GM21576 (cell line): ENCODE data around the gene MPP1.
"Not testable (repeated sequence)": the region's sequence is repeated elsewhere in the genome, so short reads cannot be mapped to it uniquely, and the experiment has no call there.

ENCODE experiments used
- ATAC-seq: cut with Tn5 transposase; IDR thresholded peaks from one replicate; pipeline ENCODE4 v1.9.1; 2021; ENCODE audit warnings: mild to moderate bottlenecking, moderate library complexity; ENCODE audit not compliant: unreplicated experiment

MPP1 gene

DNA sequence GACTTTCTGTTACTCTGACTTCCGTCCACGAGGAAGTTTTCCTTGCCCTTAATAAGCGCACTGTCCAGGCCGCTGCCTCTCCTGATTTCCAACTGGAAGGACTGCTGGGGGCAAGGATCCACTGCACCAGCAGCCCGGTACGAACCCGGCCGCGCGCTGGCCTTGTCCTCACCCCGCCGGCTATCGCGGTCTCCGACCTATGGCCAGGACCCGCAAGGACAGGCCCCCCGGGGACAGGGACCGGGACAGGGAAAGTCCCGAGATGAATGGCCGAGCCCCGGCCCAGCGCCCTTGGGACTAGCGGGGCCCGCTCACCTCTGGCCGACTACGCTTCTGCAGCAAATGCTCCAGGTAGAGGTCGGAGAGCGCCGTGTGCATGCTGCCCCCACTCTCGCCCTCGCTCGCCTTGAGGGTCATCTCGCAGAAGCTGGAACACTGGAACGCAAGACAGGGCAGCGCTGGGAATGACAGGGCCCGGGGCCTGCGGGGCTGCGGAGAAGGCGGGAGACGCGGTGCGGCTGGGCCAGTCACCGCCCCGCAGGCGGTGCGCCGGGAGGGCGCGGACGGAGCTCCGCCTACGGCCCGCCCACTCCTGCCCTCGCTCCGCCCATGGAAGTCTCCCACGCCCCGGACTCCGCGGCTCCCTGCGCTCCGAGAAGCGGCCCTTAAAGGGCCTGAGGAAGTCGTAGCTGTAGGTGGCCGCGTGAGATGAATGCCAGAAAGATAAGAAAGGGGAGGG, at the start of gene MPP1:
MPP1 (minus strand) TSS at position 529 of the 739 bp plus-strand sequence; CDS start at position 417, 112 bp downstream.
- ATAC-seq, result peak; percentile 92

- ATAC-seq, result no peak
These were observed 45.8 kb upstream of the MPP1 start for GRCh38 chrX:154850957-154851611.

- ATAC-seq, result peak; percentile 52
These were observed 35.6 kb upstream of the MPP1 start for GRCh38 chrX:154840856-154841255.

GRCh38 chrX:154836163-154836562, 30.9 kb upstream of the MPP1 start:
- no peak for ATAC-seq

GRCh38 chrX:154834562-154834961, 29.3 kb upstream of the MPP1 start, which contains the start of gene SMIM9:
Gene SMIM9, minus strand, starts transcription at chrX:154834662. Its CDS starts 3,806 bp downstream, at chrX:154830856.
- no peak for ATAC-seq

- no peak for ATAC-seq
These were observed 28.5 kb upstream of the MPP1 start for GRCh38 chrX:154833746-154834274.

DNA sequence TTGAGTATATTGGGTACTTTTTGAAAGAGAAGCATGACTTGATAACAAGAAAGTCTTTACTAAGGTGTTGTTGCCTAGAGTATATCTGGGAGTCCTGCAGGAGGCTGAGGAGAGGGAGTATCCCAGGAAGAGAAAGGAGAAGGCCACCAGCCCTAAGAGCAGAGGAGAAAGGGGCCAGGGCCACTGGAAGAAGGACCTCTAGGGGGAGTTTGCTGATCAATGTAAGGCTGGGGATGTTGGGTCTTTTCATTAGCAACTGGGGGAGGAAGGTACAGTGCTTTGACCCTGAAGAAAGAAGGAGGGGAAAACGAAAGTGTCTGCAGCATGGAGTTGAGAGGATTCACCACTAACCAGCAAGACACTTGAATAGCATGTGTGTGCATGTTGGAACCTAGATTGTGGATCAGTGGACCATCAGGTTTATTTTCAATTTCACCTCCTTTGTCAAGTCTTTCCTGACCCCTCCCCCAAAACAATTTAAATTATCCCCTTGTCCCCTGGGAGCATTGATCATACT, 24.7 kb upstream of the MPP1 start:
- no peak for ATAC-seq

GRCh38 chrX:154829134-154829533, 23.8 kb upstream of the MPP1 start:
- ATAC-seq, result no peak

DNA sequence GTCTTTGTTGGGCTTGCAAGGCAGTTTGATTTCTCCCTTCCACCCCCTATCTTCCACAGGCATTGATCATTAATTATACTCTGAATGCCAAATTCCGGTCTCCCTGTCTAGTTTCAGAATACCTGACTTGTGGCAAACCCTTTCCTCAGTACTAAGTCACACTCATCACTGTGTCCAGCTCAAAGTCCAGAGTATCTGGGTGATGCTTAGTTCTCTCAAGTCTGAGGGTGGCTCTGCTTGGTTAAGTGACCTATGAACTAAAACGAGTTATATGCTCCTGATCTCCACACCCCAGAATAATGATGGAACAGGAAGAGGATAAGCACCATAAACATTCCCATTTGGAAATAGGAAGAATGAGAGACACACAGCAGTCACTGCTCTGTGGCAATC, 22.7 kb upstream of the MPP1 start:
- ATAC-seq, result no peak

GRCh38 chrX:154827194-154828015, 22.1 kb upstream of the MPP1 start:
- ATAC-seq, result peak; percentile 90

DNA sequence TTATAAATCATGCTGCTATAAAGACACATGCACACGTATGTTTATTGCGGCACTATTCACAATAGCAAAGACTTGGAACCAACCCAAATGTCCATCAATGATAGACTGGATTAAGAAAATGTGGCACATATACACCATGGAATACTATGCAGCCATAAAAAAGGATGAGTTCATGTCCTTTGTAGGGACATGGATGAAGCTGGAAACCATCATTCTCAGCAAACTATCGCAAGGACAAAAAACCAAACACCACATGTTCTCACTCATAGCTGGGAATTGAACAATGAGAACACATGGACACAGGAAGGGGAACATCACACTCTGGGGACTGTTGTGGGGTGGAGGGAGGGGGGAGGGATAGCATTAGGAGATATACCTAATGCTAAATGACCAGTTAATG, 20.3 kb upstream of the MPP1 start:
- ATAC-seq, result not testable (repeated sequence)

DNA sequence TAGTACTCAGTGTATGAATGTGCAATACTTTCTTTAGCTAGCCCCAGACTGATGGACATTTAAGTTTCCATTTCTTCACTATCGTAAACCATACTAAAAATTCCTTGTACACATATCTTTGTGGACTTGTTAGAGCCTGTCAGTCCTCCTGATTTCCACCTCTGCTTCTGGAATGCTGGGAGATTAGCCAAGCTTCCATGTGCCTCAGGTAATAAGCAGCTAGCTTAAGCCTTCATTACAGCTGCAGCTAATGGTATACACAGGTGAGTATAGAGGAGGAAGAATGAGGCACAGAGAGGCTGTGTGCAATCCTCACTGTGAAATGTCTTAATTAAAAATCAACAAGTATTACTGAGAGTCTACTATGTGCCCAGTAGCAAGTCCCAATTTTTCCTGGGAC, 19.4 kb upstream of the MPP1 start:
- no peak for ATAC-seq

- ATAC-seq, result no peak
These were observed 16.7 kb upstream of the MPP1 start for GRCh38 chrX:154822029-154822428.

DNA sequence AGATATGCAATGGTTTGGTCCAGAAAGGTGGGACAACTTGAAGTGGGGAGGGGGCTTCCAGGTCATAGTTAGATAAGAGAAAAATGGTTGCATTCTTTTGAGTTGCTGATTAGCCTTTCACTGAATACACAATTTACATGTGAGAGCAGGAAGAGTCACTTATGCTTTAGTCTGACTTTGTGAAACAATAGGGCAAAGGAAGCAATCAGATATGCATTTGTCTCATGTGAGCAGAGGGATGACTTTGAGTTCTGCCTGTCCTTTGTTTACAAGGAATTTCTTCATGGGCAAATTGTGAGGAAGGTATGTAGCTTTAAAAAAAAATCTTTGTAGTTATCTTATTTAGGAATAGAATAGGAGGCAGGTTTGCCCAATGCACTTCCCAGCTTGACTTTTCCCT, 16.2 kb upstream of the MPP1 start:
- no peak for ATAC-seq

GRCh38 chrX:154819771-154820341, 14.6 kb upstream of the MPP1 start:
- ATAC-seq, result no peak

DNA sequence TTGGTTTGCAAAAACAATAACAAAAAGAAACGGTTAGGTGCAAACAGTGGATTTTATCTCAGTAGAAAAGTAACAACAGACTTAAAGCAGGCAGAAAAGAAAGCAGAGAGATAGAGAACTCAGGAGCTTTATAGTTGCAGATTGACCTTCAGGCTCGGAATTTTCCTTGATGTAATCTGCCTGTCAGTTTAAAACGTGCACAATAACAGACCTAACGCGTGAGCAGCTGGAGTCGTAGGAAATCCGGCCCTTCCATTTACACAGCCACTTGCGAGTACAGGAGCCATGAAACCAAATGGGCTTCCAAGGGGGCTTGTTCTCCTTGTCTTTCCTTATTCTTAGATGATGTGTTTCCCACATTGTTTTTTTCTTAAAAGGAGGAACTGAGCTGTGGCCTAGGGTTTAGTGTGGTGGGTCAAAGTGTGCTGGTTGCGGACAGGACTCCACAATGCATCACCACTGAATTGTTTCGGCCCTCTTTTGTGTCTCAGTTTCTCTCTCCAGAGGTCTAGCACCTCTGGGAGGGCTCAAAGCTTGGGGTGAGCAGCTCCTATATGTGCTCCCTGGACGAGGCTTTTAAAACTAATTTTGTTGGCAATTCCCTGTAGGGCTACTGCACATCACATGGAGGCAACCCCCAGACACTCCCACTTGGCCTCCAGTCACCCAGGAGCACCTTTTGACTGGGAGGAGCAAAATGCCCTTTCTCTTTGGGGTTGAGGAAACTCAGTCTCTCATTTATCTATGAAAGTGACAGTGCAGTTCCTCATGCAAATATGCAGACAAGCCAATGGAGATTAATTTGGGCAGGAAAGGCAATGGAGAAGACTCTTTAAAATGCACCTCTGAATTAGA, 13.9 kb upstream of the MPP1 start:
- ATAC-seq, result no peak

- not testable (repeated sequence) for ATAC-seq
These were observed 11.8 kb upstream of the MPP1 start for GRCh38 chrX:154817048-154817618.

DNA sequence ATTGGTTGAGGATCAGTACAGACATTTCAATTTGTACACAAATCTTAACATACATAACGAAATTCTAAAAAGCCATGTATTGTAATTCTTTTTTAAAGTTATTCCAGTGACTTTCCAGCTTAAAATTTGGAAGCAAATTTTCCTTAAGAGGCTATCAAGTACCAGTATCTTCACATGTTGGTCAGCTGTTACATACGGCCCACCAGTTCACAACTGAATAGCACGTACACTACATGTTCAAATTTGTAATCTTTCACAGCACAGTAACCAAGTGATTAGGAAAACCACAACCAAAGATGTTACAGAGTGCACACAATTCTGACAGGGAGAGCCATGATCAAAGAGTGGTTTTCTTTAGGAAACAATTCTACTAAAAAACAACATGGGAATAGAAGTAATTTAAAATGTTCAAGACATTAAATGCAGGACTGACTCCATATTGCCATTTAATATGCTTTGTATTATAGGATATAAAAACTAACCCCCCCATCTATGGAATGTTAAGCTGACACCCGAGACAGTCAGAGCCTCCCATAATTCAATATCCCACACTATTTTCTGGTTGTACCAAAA, 11.1 kb upstream of the MPP1 start:
- ATAC-seq, result not testable (repeated sequence)

DNA sequence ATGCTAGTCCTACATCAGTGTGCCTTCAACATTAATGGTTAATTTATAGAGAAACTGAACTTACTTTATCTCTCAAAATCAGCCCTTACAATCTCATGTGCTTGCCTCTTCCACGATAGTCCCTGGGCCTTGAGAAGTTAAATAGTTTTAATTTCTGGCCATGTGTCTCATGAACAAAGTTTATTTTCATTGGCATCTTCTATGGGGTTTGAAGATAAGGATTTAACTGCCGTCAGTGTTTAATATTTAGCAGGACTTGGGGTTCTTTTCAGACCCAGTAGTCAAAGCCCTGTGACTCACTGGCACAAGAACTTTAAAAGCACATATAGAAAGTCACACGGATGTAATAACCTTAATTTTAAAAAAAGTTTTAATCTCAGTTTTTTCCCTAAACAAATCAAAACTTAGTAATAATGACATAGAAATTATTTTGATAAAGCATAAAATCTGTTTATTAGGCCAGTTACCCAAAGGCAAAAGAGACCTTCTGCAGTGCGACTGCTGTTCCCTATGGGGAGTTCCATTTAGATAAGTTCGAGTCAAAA, 10.1 kb upstream of the MPP1 start:
- no peak for ATAC-seq
